Ascending aorta (tissue), 2 donors: ENCODE measurements around the gene FURIN. TPM values are rescaled to one million over a fixed set of nuclear protein-coding genes. Genes with fewer than 3 reads are reported as not detected.
"Not testable (repeated sequence)": the region's sequence is repeated elsewhere in the genome, so short reads cannot be mapped to it uniquely, and the experiment has no call there.

Experiments used
- DNase-seq, 2 donors: peaks; one replicate each; pipeline ENCODE4 v3.0.0-alpha.2; 2019; ENCODE audit warnings: low spot score in 2 of 2
- H3K27ac ChIP-seq, 2 donors: fragments of 200-600 bp; sonication (generic); one replicate each; pipeline ENCODE4 v1.5.1; 2016 to 2017; ENCODE audit warnings: mild to moderate bottlenecking in 1 of 2
- H3K27me3 ChIP-seq: fragments of 200-600 bp; sonication (generic); one replicate; pipeline ENCODE4 v1.5.1; 2017
- H3K36me3 ChIP-seq, 2 donors: fragments of 200-600 bp; sonication (generic); one replicate each; pipeline ENCODE4 v1.5.1; 2016
- H3K4me1 ChIP-seq, 2 donors: fragments of 200-600 bp; sonication (generic); one replicate each; pipeline ENCODE4 v1.5.1; 2016 to 2017; ENCODE audit warnings: mild to moderate bottlenecking in 1 of 2
- H3K4me3 ChIP-seq, 2 donors: fragments of 200-600 bp; sonication (generic); one replicate each; pipeline ENCODE4 v1.5.1; 2016 to 2017; ENCODE audit warnings: mild to moderate bottlenecking in 1 of 2
- H3K9me3 ChIP-seq, 2 donors: fragments of 200-600 bp; sonication (generic); one replicate each; pipeline ENCODE4 v1.5.1; 2016
- CTCF ChIP-seq, 3 experiments: fragments of 200-600 bp in 2 of 3; fragments of 450-650 bp in 1 of 3; sonication (generic) in 2 of 3; IDR thresholded peaks; one replicate each; pipeline ENCODE4 v1.5.1; 2016 to 2019; ENCODE audit warnings: antibody characterized with exemption in 3 of 3, mild to moderate bottlenecking in 1 of 3, moderate library complexity in 1 of 3
- intact Hi-C: fragments of 100-400 bp; cut with DNase I; formaldehyde crosslinking; loops from one replicate; pipeline ENCODE4 v1.15.1; 2023
- total RNA-seq: library from RNA; depleted of rRNA; stranded (reverse); fragments of >200 nt; gene quantifications from one replicate; pipeline ENCODE4 v1.1.0, GENCODE V29; 2016

Gene FURIN
- total RNA-seq, 1 donor from 2014 or later = 86.3 TPM

GRCh38 chr15:90823455-90823974 lies 44.9 kb upstream of the FURIN start:
- DNase-seq = no peak
- Histone ChIP-seq H3K27ac (no peak overlapping the region), H3K4me1 (no peaks in the 10 kb centered on the region), H3K4me3 (no peak overlapping the region), H3K27me3 (no peaks in the 10 kb centered on the region), H3K9me3 (no peaks in the 10 kb centered on the region), H3K36me3 (no peaks in the 10 kb centered on the region)
- intact Hi-C loops = no loop called here
- TF ChIP-seq CTCF (IDR thresholded peaks at IDR 0.05) = no peak

GRCh38 chr15:90825115-90825899 lies 43.1 kb upstream of the FURIN start:
- H3K4me3 ChIP-seq, H3K36me3 ChIP-seq, intact Hi-C loops, H3K4me1 ChIP-seq, H3K9me3 ChIP-seq, DNase-seq, H3K27me3 ChIP-seq, H3K27ac ChIP-seq: not testable (repeated sequence)

DNA sequence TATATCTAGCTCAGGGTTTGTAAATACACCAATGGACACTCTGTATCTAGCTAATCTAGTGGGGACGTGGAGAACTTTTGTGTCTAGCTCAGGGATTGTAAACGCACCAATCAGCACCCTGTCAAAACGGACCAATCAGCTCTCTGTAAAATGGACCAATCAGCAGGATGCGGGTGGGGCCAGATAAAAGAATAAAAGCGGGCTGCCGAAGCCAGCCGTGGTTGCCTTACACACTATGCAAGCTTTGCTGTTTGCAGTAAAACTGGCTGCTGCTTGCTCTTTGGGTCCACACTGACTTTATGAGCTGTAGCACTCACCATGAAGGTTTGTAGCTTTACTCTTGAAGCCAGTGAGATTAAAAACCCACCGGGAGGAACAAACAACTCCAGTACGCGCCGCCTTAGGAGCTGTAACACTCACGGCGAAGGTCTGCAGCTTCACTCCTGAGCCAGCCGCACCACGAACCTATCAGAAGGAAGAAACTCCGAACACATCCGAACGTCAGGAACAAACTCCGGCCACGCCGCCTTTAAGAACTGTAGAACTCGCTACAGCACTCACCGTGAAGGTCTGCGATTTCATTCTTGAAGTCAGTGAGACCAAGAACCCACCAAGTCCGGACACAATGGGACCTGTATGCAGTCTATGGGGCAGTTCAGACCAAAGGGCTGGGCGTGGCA lies 42.0 kb upstream of the FURIN start:
- H3K9me3 ChIP-seq, H3K27ac ChIP-seq, H3K4me3 ChIP-seq, H3K4me1 ChIP-seq, DNase-seq, H3K27me3 ChIP-seq, intact Hi-C loops, H3K36me3 ChIP-seq: not testable (repeated sequence)

DNA sequence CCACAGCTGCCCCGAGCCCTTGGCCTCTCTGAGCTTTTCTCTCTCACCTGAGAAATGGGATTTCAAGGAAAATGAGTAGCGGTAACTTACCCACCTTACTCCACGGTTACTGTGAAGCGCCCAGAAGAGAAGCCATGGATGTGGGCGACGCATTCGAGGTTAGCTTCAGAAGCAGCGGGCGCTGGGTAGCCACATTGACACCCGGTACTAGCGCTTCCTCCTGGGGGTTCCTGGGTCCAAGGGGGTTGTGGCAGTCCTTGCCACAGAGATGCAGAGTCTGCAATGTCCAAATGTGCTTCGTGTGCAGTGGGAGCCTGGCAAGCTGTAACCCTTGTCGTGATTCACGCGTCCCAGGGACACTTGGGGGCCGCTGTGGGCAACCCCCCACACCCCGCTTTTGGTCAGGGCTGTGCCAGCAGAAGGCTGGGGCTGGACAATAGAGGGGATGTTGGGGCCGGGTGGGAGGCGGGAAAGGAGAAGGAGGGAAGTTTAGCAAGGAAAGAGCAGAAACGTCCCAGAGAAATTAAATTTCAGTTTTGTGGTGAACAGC lies 41.4 kb upstream of the FURIN start:
- H3K4me1 ChIP-seq = no peaks in the 10 kb centered on the region
- H3K36me3 ChIP-seq = no peaks in the 10 kb centered on the region
- H3K27ac ChIP-seq = no peak overlapping the region
- no peaks in the 10 kb centered on the region for H3K9me3 ChIP-seq
- no peak for TF ChIP-seq CTCF (IDR thresholded peaks at IDR 0.05)
- H3K4me3 ChIP-seq = no peak overlapping the region
- H3K27me3 ChIP-seq = no peaks in the 10 kb centered on the region
- no peak for DNase-seq
- intact Hi-C loops = no loop called here

DNA sequence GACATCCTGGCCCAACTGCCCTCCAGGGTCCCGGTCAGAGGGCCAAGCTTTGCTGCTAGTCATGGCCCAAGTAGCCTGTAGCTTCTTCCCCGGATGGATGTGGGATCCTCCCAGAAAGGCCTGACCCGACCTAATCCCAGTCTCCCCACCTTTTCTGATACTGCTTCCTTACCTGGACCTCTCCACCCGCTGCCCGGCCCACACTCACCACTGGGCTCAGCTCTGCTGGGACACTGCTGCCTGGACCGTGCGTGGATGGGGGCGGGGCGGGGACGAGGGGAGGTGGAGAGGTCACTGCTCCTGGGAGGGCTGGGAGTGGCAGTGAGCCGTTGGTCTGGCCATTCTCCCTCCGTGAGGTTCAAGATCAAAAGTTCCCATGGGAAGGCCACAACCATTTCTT lies 40.3 kb upstream of the FURIN start:
- no peak overlapping the region for H3K27ac ChIP-seq
- DNase-seq = no peak
- H3K9me3 ChIP-seq = no peaks in the 10 kb centered on the region
- H3K4me3 ChIP-seq = no peak overlapping the region
- TF ChIP-seq CTCF (IDR thresholded peaks at IDR 0.05) = no peak
- intact Hi-C loops = no loop called here
- H3K36me3 ChIP-seq = no peaks in the 10 kb centered on the region
- no peaks in the 10 kb centered on the region for H3K27me3 ChIP-seq
- H3K4me1 ChIP-seq = no peaks in the 10 kb centered on the region

DNA sequence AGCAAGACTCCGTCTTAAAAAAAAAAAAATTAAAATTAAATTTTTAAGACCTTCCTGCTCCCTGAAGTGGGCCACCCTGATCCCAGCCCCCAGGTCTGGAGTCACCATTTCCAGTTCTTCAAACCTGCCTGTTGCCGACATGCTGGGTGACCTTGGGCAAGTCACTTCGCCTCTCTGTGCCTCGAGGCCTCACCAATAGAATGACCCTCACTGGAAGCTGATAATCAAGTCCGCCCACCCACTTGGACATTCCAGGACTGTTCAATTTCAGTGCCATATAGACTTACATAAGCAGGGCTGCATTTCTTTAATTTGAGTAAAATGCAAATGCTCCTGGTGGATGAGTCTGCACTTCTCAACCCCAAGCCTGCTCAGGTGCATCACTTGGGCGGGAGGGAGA lies 39.3 kb upstream of the FURIN start:
- no peaks in the 10 kb centered on the region for H3K9me3 ChIP-seq
- intact Hi-C loops = no loop called here
- no peak for TF ChIP-seq CTCF (IDR thresholded peaks at IDR 0.05)

More for the DNA sequence above, 39.3 kb upstream of the FURIN start:
- Histone ChIP-seq H3K27me3 (no peaks in the 10 kb centered on the region), H3K4me3 (no peak overlapping the region), H3K4me1 (no peaks in the 10 kb centered on the region), H3K36me3 (no peaks in the 10 kb centered on the region), H3K27ac (no peak overlapping the region)
- no peak for DNase-seq
